GM23248 (cell line): ENCODE results near the gene SLC25A10. TPM values are rescaled to one million over a fixed set of nuclear protein-coding genes. Genes with fewer than 3 reads are reported as not detected.

Experiments used
- DNase-seq: peaks from one replicate; pipeline ENCODE4 v3.0.0-alpha.2; 2015
- H2AFZ ChIP-seq: fragments of 200-600 bp; sonication (generic); 2 replicates; pipeline ENCODE4 v1.6.1; 2016; ENCODE audit warnings: antibody characterized with exemption
- H3F3A ChIP-seq: fragments of 200-600 bp; sonication (generic); 2 replicates; pipeline ENCODE4 v1.6.1; 2016; ENCODE audit warnings: mild to moderate bottlenecking, antibody characterized with exemption, mixed run types; ENCODE audit not compliant: insufficient read depth
- H3K27ac ChIP-seq: fragments of 200-600 bp; sonication (generic); 2 replicates; pipeline ENCODE4 v1.5.1; 2016; ENCODE audit warnings: mild to moderate bottlenecking
- H3K27me3 ChIP-seq: fragments of 200-600 bp; sonication (generic); replicated peaks from 2 replicates; pipeline ENCODE4 v1.6.1; 2016; ENCODE audit warnings: mild to moderate bottlenecking; ENCODE audit not compliant: insufficient read depth
- H3K36me3 ChIP-seq: fragments of 200-600 bp; sonication (generic); 2 replicates; pipeline ENCODE4 v1.6.1; 2016; ENCODE audit warnings: low read depth, mild to moderate bottlenecking
- H3K4me1 ChIP-seq: fragments of 200-600 bp; sonication (generic); 2 replicates; pipeline ENCODE4 v1.6.1; 2016; ENCODE audit warnings: mild to moderate bottlenecking; ENCODE audit not compliant: insufficient read depth
- H3K4me2 ChIP-seq: fragments of 200-600 bp; sonication (generic); one replicate; pipeline ENCODE4 v1.6.1; 2016; ENCODE audit warnings: mild to moderate bottlenecking; ENCODE audit not compliant: unreplicated experiment
- H3K4me3 ChIP-seq: fragments of 200-600 bp; sonication (generic); 2 replicates; pipeline ENCODE4 v1.5.1; 2016; ENCODE audit warnings: mild to moderate bottlenecking
- H3K79me2 ChIP-seq: fragments of 200-600 bp; sonication (generic); 2 replicates; pipeline ENCODE4 v1.6.1; 2016; ENCODE audit warnings: mild to moderate bottlenecking; ENCODE audit not compliant: insufficient read depth
- H3K9ac ChIP-seq: fragments of 200-600 bp; sonication (generic); 2 replicates; pipeline ENCODE4 v1.6.1; 2016; ENCODE audit warnings: mild to moderate bottlenecking
- H3K9me2 ChIP-seq: fragments of 200-600 bp; sonication (generic); 2 replicates; pipeline ENCODE4 v1.6.1; 2016; ENCODE audit warnings: mixed run types, mild to moderate bottlenecking, moderate library complexity; ENCODE audit not compliant: insufficient read depth
- H3K9me3 ChIP-seq: fragments of 200-600 bp; sonication (generic); one replicate; pipeline ENCODE4 v1.6.1; 2017; ENCODE audit warnings: low read depth
- H4K20me1 ChIP-seq: fragments of 200-600 bp; sonication (generic); 2 replicates; pipeline ENCODE4 v1.6.0; 2016; ENCODE audit not compliant: insufficient read depth
- EZH2 ChIP-seq: fragments of 200-600 bp; sonication (generic); IDR thresholded peaks from 2 replicates; pipeline ENCODE4 v1.6.1; 2018; ENCODE audit warnings: antibody characterized with exemption, mild to moderate bottlenecking; ENCODE audit not compliant: insufficient read depth, poor library complexity, severe bottlenecking
- EZH2phosphoT487 ChIP-seq: fragments of 200-600 bp; sonication (generic); IDR thresholded peaks from 2 replicates; pipeline ENCODE4 v1.6.1; 2018; ENCODE audit warnings: antibody characterized with exemption, moderate library complexity, mild to moderate bottlenecking, low read depth; ENCODE audit not compliant: insufficient read depth
- WGBS, 2 experiments: methylation state at CpG; one replicate each; pipeline ENCODE4 v1.1.6; 2015 to 2017; ENCODE audit warnings: low lambda C conversion rate in 2 of 2, low coverage in 1 of 2; ENCODE audit errors: missing lambda C conversion rate in 2 of 2; 5-methylcytosine and 5-hydroxymethylcytosine counted together
- in situ Hi-C: fragments of 300-500 bp; cut with MboI; formaldehyde crosslinking; loops from 2 replicates; pipeline ENCODE4 v1.15.0; 2020
- polyA plus RNA-seq: library from polyadenylated mRNA; unstranded; fragments of >200 nt; fragmentation: Nextera tagmentation; extraction: Ambion mirVana; gene quantifications from 2 replicates; pipeline ENCODE4 v1.2.1, GENCODE V29; 2016
- total RNA-seq: library from RNA; depleted of rRNA; stranded (reverse); fragments of >200 nt; shearing (Covaris generic); gene quantifications from 2 replicates; pipeline ENCODE4 v1.2.3, GENCODE V29; 2014

Gene SLC25A10
- total and polyA plus RNA-seq, 2 experiments from 2014 or later = 12.5 to 16.9 TPM

DNA sequence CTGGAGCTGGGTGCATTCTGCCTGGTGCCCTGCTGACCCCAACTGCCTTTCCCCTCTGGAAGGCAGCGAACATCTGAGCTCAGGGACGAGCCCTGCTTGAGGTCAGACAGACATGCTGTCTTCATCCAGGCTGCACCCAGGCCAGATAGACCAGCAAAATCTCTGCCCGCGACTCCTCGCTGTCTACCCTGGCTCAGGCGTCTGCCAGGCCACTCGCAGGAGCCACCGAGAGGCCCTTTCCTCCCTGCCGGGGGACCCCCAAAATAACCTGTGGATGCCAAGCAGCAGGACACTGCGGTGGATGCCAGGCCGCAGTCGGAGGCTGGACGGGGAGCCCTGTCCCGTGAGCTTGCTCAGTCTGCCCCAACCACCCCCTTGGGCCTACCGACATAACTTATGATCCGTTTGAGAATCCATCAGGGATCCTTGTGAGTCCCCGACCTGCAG is 3.3 kb upstream of the SLC25A10 start:
- Histone ChIP-seq H3K36me3 (no peaks in the 10 kb centered on the region; the same call in 1 of the 2 replicates), H3K4me3 (no peak overlapping the region), H3K9me3 (no peaks in the 10 kb centered on the region), H4K20me1 (no peaks in the 10 kb centered on the region), H3K27me3 (no peaks in the 10 kb centered on the region), H3F3A (no peaks in the 10 kb centered on the region), H2AFZ (no peak overlapping the region), H3K79me2 (peaks cover 20% of the 10 kb centered on the region), H3K9ac (no peak overlapping the region), H3K9me2 (no peaks in the 10 kb centered on the region), H3K4me2 (no peak overlapping the region), H3K4me1 (peaks cover 22% of the 10 kb centered on the region), H3K27ac (no peak overlapping the region)
- TF ChIP-seq EZH2 (no peak), EZH2phosphoT487 (no peak)
- WGBS, 2 experiments = 72 to 77% methylated on average over 17 of the region's 17 CpGs
- no peak for DNase-seq
- in situ Hi-C loops = no loop called here

DNA sequence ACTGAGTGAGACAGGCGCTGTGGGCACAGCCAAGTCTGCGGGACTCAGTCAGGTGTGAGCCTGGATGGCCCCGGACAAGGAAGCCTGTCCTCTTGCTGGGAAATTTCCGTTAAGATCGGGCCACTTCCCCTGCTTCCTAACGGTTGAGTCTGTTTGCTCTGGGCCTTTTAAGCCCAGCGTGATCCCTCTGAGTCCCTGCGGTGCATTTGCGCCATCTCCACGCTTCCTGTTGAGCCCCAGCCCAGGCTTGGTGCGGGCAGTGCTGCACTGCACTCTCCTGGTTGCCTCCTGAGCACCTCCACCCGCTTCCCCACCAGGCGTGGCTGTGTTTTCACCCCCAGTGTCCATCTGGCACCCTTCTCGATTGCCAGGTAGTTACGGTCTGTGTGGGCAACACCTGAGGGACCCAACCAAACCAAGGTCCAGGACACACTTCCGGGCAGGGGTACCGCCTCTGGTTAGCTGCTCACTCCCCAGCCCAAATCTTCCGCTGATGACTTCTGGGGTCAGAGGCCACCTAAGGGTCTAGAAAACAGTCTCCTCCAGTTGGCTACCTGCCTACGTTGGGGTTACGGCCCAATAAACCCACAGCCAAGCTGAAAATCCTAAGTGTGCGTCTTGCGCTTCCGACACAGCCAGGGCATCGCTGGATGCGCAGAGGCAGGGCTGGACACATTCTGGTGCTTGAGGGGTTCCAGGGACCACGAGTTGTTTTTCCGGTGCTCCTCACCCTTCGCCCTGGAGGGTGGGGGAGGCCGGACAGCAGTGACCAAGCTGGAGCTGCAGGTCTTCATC is 1.4 kb upstream of the SLC25A10 start:
- in situ Hi-C loops = no loop called here
- 7 to 9% methylated on average over 29 of the region's 29 CpGs for WGBS, 2 experiments

DNA sequence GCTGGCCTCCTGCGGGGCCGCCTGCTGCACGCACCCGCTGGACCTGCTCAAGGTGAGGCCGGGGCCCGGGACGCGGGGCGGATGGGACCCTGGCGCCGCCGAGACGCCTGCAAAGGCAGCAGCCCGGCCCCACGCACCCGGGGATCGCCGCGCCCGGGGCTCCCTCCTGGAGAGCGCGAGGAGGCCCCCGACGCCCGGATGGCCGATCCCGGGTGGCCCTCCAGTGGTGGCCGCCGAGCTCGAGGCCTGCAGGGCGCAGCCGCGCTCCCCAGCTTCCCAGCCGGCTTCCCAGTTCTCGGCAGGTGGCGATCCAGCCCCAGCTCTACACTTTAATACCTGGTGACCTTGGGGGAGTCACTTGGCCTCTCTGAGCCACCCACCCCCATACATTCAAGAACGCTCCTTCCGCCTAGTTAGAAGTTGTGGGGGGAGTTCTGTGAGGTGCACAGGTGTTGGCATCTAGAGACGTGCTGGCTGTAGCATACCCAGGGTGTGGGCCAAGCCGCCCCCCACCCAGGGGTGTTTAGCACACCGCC is 452 bp downstream of the SLC25A10 start:
- no peaks in the 10 kb centered on the region for H3K27me3 ChIP-seq
- H3K9me3 ChIP-seq = no peaks in the 10 kb centered on the region
- peaks cover 16% of the 10 kb centered on the region for H3K4me1 ChIP-seq
- in situ Hi-C loops = no loop called here
- no peak overlapping the region for H3K27ac ChIP-seq
- peak overlapping the region; percentile 82 for H3K4me2 ChIP-seq
- no peaks in the 10 kb centered on the region for H4K20me1 ChIP-seq
- WGBS, 2 experiments = 3 to 4% methylated on average over 19 to 41 of the region's 41 CpGs
- TF ChIP-seq EZH2 (no peak), EZH2phosphoT487 (no peak)
- peak; percentile 71 for DNase-seq
- peak overlapping the region; percentile 63 for H3K9ac ChIP-seq
- peak overlapping the region; percentile 76 for H3K4me3 ChIP-seq
- no peaks in the 10 kb centered on the region for H3K9me2 ChIP-seq
- peak overlapping the region; percentile 76 for H2AFZ ChIP-seq
- no peaks in the 10 kb centered on the region for H3K36me3 ChIP-seq
- no peaks in the 10 kb centered on the region for H3K79me2 ChIP-seq
- H3F3A ChIP-seq = no peaks in the 10 kb centered on the region

More for the DNA sequence above, 1.4 kb upstream of the SLC25A10 start:
- 0 out of 2 replicates have a peak, but pooled peaks cover under 1% of the 10 kb centered on the region for H3K79me2 ChIP-seq
- peak overlapping the region; percentile 82 for H3K4me2 ChIP-seq
- no peaks in the 10 kb centered on the region for H3K9me2 ChIP-seq
- H3K27me3 ChIP-seq = no peaks in the 10 kb centered on the region
- H3K9ac ChIP-seq = peak overlapping the region; percentile 58
- TF ChIP-seq EZH2 = no peak
- TF ChIP-seq EZH2phosphoT487 = no peak
- peaks cover 16% of the 10 kb centered on the region for H3K4me1 ChIP-seq
- no peak overlapping the region for H3K27ac ChIP-seq
- DNase-seq = peak; percentile 64
- 0 out of 2 replicates have a peak overlapping the region, but pooled peaks have one; percentile 76 for H3K4me3 ChIP-seq
- H3K9me3 ChIP-seq = no peaks in the 10 kb centered on the region
- H4K20me1 ChIP-seq = no peaks in the 10 kb centered on the region
- no peaks in the 10 kb centered on the region for H3F3A ChIP-seq
- no peaks in the 10 kb centered on the region; the same call in 1 of the 2 replicates for H3K36me3 ChIP-seq
- no peak overlapping the region for H2AFZ ChIP-seq

- Histone ChIP-seq H3F3A (no peaks in the 10 kb centered on the region), H3K9me2 (no peaks in the 10 kb centered on the region), H3K9me3 (no peaks in the 10 kb centered on the region), H3K4me1 (peaks cover 16% of the 10 kb centered on the region), H3K27ac (no peak overlapping the region), H3K36me3 (no peaks in the 10 kb centered on the region), H4K20me1 (no peaks in the 10 kb centered on the region), H3K4me2 (peak overlapping the region; percentile 82), H2AFZ (peak overlapping the region; percentile 76; the same call in 1 of the 2 replicates), H3K27me3 (no peaks in the 10 kb centered on the region), H3K9ac (peak overlapping the region; percentile 63), H3K79me2 (no peaks in the 10 kb centered on the region), H3K4me3 (peak overlapping the region; percentile 76)
- in situ Hi-C loops = no loop called here
- peak; percentile 34 for DNase-seq
- WGBS, 2 experiments = 23 to 26% methylated on average over 17 to 18 of the region's 18 CpGs
- TF ChIP-seq EZH2 = no peak
- no peak for TF ChIP-seq EZH2phosphoT487
These were observed 996 bp downstream of the SLC25A10 start for GRCh38 chr17:81713004-81713555.
